HG02610 (cell line): ENCODE data around the gene SKA3.

Experiments used
- ATAC-seq: cut with Tn5 transposase; IDR thresholded peaks from one replicate; pipeline ENCODE4 v1.9.1; 2021; ENCODE audit warnings: mild to moderate bottlenecking, moderate library complexity; ENCODE audit not compliant: unreplicated experiment

Gene SKA3

DNA sequence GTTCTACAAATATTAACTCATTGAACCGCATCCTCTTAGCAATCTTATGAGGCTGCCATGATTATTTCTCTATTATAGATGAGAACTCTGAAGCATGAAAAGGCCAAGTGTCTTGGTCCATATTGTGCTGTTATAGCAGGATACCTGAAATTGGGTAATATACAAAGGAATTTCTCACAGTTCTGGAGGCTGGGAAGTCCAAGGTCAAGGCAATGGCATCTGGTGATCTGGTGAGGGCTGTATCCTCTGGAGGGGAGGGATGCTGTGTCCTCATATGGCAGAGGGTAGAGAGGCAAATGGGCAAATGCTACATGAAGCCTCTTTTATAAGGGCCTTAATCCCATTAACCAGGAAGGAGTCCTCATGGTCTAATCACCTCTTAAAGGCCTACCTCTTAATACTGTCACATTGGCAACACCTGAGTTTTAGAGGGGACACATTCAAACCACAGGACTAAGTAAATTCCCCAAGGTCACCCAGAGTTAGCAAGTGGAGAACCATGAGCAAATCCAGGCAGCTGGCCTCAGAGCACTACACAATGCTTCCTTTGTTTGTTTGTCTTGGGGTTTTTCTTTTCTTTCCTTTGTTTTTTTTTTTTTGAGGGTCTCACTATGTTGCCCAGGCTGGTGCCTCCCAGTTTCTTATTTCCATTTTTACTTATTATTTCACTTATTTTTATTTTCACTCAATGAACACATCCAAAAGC lies 59.1 kb downstream of the SKA3 start:
- ATAC-seq: no peak

GRCh38 chr13:21116141-21116540 lies 60.2 kb downstream of the SKA3 start:
- ATAC-seq: no peak

DNA sequence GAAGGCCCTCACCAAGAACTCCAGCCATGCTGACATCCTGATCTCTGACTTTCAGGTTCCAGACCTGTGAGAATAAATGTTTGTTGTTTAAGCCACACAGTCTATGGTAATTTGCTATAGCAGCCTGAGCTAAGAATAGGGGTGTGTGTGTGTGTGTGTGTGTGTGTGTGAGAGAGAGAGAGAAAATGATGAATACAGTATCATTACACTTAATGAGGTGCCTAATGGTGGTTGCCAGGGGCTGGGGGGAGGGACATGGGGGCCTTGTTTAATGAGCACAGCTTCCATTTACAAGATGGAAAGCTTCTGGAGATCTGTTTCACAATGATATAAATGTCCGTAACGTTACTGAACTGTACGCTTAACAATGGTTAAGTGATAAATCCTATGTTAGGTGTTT lies 61.1 kb downstream of the SKA3 start:
- ATAC-seq: no peak

- no peak for ATAC-seq
These were observed 64.8 kb downstream of the SKA3 start for GRCh38 chr13:21111546-21111945.

DNA sequence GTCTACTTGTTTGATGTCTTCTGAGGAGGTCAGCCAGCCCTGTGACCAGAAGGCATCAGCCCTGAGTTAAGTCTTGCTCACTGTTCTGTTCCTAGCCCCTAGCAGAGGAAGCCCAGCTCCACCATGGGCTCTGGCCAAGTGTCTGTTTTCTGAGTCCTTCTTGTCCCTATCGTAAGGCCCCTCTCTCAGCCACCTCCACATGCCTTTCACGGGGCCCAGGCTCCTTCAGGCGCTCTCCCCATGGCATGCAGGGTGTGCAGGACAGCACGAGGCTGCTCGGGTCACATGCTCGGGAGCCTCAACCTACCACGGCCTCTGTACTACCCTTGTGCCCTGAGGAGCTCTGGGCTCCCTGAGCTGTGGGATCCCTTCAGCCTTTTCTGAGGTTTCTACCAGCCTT lies 67.2 kb downstream of the SKA3 start:
- ATAC-seq: no peak

GRCh38 chr13:21106089-21106488 lies 70.3 kb downstream of the SKA3 start:
- no peak for ATAC-seq

- no peak for ATAC-seq
These were observed 71.9 kb downstream of the SKA3 start for GRCh38 chr13:21104199-21105019.
